ENCODE results near the gene PATJ.

The PATJ gene

DNA sequence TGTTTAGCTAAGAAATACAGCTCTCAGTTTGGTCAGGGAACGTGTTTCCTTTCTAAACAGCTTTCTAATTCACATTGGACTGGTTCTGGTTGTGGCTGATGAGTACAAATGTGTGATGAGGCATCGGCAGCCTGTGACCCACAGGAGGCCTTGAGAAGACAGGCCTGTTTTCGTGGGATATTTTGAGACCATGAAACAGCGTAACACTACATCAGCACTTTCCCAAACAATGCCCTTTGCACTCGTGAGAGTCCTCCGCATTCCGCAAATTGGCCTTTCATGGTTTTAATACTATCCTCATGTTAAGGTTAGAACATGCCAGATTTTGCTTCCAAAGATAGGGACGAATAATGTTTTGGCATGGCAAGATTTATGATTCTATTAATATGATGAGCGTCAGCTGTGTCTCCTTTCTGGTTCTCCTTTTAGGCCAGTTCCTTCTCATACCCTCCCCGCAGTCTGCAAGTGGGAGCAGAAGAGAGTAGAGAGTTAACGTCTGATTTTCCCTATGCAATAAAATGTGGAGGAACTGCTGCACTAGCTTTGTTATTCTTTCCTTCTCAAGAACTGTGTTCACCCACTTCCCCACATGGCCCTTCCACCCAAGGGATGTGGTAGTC lies 368.0 kb downstream of the PATJ start:
- Mint-ChIP-seq H3K27me3 (no peaks in the 10 kb centered on the region), H3K4me1 (ENCODE audit: low read depth) (no peaks in the 10 kb centered on the region), H3K27ac (no peak overlapping the region), H3K36me3 (ENCODE audit: low read depth) (no peaks in the 10 kb centered on the region), H3K4me3 (no peak overlapping the region), H3K9me3 (no peaks in the 10 kb centered on the region)
- intact Hi-C loops (cut with micrococcal nuclease): no loop called here

DNA sequence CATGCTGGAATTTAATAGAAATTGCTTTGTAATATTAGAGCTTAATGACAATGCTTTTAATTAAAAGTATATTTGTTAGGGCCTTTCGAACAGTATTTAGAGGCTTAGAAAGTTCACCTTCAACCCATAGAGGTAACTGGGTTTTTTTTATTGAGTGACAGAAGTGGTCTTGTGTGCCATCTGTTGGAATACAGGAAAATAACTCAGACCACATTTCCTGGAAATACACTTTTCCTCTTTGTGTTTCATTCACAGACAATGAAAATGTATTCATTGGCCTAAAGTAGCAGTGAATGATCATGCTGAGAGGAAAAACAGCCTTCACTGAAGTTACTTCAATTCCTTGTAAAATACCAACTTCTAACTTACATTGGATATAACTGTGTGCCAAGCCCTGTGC lies 368.8 kb downstream of the PATJ start:
- peaks cover under 1% of the 10 kb centered on the region for H3K4me1 Mint-ChIP-seq (ENCODE audit: low read depth)
- H3K36me3 Mint-ChIP-seq (ENCODE audit: low read depth): no peaks in the 10 kb centered on the region

DNA sequence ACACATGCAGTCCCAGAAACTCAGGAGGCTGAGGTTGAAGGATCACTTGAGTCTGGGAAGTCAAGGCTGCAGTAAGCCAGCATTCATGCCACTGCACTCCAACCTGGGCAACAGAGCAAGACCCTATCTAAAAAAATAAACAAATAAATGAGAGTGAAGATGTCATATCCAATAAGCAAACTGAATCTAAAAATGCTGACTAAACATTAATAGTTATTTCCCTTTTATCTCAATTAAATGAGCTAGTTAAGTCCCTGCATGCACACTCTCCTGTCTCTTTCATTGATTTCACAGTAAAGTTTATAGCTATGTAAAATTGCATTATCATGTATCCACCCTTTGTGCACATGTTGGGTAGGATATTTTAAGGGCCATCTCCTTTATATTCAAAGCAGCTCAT lies 371.2 kb downstream of the PATJ start:
- intact Hi-C loops (cut with micrococcal nuclease): no loop called here
- no peaks in the 10 kb centered on the region for H3K27me3 Mint-ChIP-seq
- no peak overlapping the region for H3K4me3 Mint-ChIP-seq
- no peaks in the 10 kb centered on the region for H3K36me3 Mint-ChIP-seq (ENCODE audit: low read depth)
- H3K27ac Mint-ChIP-seq: no peak overlapping the region
- peaks cover 5% of the 10 kb centered on the region for H3K4me1 Mint-ChIP-seq (ENCODE audit: low read depth)
- H3K9me3 Mint-ChIP-seq: no peaks in the 10 kb centered on the region

More for the DNA sequence above, 368.8 kb downstream of the PATJ start:
- Mint-ChIP-seq H3K4me3 (no peak overlapping the region), H3K27me3 (no peaks in the 10 kb centered on the region), H3K9me3 (no peaks in the 10 kb centered on the region), H3K27ac (no peak overlapping the region)
- intact Hi-C loops (cut with micrococcal nuclease): no loop called here

DNA sequence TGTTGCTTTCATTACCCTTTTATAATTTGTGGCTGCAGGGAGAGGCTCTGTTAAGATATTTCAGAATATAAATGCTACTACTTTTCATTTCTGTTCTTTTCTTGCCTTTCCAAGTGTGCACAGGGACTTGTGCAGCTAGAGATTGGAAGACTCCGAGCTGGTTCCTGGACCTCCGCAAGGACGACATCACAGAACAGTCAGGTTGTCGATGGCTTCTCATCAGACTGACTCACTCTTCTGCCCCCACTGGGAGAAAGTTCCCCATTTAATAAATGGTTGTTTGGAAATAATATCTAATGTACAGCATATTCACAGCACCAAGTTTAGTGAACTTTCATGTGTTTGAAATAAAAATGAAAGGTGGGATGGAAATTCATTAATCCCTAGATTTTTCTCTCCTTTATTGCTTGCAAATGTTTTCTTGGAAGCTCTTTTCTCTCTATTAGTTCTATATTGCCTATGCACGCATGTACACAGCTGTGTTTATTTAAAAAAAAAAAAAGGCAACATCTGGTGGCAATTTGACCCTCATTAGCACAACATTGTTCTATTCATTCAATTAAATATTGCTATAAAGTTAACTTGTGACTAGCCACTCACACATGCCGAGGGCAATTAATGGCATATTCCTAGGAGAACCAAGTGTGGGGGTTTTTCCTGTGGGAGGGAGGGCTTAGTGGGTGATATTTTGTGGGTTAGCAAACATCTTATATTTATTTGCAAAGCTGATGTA lies 374.9 kb downstream of the PATJ start:
- Mint-ChIP-seq H3K4me1 (ENCODE audit: low read depth) (peaks cover 5% of the 10 kb centered on the region), H3K9me3 (no peaks in the 10 kb centered on the region), H3K27me3 (no peaks in the 10 kb centered on the region), H3K27ac (no peak overlapping the region), H3K36me3 (ENCODE audit: low read depth) (no peaks in the 10 kb centered on the region), H3K4me3 (no peak overlapping the region)
- intact Hi-C loops (cut with micrococcal nuclease): no loop called here

DNA sequence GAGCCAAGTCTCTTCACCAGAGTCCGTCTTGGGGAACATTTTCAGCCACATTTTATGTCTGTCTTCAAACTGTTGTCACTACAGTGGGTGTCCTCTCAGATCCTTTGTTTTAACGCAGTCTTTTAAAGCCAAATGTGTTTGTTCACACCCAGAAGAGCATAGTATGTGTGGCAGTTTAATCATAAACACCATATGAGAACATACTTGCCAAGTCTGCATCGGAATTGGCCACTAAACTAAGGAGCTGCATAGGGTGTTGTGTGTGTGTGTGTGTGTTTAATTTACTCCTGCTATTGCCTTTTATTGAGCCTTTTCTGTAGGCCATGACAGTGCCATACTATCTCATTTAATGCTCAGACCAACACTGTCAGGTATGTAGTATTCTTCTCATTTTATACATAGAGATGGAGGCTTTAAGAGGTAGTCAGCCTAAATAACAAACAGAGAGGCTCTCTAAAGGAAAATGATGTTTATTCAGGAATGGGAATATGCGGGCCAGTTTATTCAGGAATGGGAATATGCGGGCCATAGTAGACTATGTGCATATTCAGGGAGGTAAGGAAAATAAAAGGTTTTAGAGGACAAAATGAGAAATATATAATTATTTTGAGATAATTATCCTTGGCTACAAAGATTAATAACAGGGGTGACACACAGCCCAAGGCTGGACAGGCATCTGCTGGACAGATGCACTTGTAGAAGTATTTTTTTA lies 384.5 kb downstream of the PATJ start:
- Mint-ChIP-seq H3K27me3 (no peaks in the 10 kb centered on the region), H3K4me3 (no peak overlapping the region), H3K9me3 (no peaks in the 10 kb centered on the region), H3K27ac (no peak overlapping the region), H3K36me3 (ENCODE audit: low read depth) (no peaks in the 10 kb centered on the region), H3K4me1 (ENCODE audit: low read depth) (no peaks in the 10 kb centered on the region)
- intact Hi-C loops (cut with micrococcal nuclease): no loop called here

DNA sequence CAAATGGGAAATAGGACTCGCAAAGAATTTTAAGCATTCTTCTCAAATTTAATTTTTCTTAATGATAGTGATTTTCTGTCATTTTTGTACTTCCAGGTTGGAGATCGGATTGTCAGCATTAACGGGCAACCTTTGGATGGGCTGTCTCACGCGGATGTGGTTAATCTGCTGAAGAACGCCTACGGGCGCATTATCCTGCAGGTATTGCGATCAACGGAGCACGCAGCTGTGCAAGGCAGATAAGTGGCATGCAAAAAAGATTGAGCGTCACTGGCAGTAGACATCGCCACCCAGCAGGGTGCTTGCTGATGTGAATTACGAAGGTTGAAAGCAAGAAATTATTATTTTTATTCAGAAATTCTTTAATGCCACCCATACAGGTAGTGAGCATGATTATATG lies 386.5 kb downstream of the PATJ start:
- no peaks in the 10 kb centered on the region for H3K36me3 Mint-ChIP-seq (ENCODE audit: low read depth)
- H3K27ac Mint-ChIP-seq: no peak overlapping the region
- intact Hi-C loops (cut with micrococcal nuclease): no loop called here
- H3K9me3 Mint-ChIP-seq: no peaks in the 10 kb centered on the region
- no peaks in the 10 kb centered on the region for H3K4me1 Mint-ChIP-seq (ENCODE audit: low read depth)
- H3K27me3 Mint-ChIP-seq: no peaks in the 10 kb centered on the region
- no peak overlapping the region for H3K4me3 Mint-ChIP-seq

DNA sequence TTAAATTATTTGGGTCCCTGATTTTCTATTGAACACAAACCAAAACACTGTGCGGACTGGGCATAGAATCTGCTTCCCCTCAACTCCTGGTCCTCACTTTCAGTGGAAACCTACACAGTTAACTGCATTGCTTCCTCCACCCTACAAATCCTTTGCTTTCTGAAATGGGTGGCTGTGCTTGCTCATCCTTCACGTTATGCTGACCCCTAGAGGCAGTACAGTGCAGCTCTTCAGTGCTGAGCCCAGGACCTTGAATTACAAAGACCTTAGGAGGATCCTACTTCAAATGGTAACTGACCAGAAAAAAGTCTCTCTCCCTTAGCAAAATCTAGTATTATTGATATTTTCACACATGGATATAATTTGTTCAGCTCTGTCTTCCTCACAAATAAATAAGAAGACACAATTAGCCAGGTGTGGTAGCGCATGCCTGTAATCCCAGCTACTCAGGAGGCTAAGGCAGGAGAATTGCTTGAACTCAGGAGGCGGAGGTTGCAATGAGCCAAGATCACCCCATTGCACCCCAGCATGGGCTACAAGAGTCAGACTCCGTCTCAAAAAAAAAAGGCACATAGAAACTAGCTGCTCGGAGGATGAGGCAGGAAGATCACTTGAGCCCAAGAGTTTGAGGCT lies 388.9 kb downstream of the PATJ start:
- H3K27ac Mint-ChIP-seq: no peak overlapping the region
- H3K4me3 Mint-ChIP-seq: no peak overlapping the region
- no peaks in the 10 kb centered on the region for H3K27me3 Mint-ChIP-seq
- intact Hi-C loops (cut with micrococcal nuclease): no loop called here
- H3K4me1 Mint-ChIP-seq (ENCODE audit: low read depth): no peaks in the 10 kb centered on the region
- H3K36me3 Mint-ChIP-seq (ENCODE audit: low read depth): no peaks in the 10 kb centered on the region
- H3K9me3 Mint-ChIP-seq: no peaks in the 10 kb centered on the region

DNA sequence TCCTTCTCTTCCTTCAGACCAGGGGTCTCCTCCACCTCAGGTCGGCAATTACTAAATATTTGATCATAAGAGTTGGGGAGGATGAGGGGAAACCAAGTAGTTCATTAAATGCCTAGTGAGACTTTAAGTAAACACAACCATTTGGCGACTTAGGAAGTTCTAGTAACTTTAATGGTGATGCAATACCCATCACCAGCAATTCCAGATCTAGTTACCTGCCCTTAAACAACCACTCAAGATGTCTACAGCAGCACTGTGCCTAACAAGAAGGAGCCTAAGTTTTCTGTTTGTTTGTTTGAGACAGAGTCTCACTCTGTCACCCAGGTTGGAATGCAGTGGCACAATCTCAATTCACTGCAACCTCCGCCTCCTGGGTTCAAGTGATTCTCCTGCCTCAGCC lies 395.7 kb downstream of the PATJ start:
- Mint-ChIP-seq H3K9me3 (no peaks in the 10 kb centered on the region), H3K27ac (no peak overlapping the region), H3K36me3 (ENCODE audit: low read depth) (no peaks in the 10 kb centered on the region), H3K4me1 (ENCODE audit: low read depth) (peaks cover 6% of the 10 kb centered on the region), H3K4me3 (no peak overlapping the region), H3K27me3 (no peaks in the 10 kb centered on the region)
- intact Hi-C loops (cut with micrococcal nuclease): no loop called here

DNA sequence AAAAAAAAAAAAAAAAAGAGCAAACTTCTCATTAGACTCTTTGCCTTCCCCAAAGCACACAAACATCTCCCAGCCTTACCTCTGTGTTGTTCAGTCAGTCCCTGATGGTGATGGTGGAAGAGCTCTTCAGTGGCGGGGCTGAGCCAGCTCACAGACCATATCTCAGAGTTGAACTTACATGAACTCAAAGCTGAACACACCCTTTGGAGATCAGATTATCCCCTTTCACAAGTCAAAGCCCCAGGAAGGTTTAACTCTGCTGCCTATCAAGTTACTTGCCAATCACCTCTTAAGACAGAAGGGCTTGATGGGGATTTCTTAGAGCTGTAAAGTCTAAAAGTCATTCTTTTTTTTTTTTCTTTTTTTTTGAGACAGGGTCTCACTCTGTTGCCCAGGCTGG lies 397.1 kb downstream of the PATJ start:
- H3K9me3 Mint-ChIP-seq: no peaks in the 10 kb centered on the region
- no peaks in the 10 kb centered on the region for H3K27me3 Mint-ChIP-seq
- H3K27ac Mint-ChIP-seq: no peak overlapping the region
- H3K4me3 Mint-ChIP-seq: no peak overlapping the region
- intact Hi-C loops (cut with micrococcal nuclease): no loop called here
- H3K4me1 Mint-ChIP-seq (ENCODE audit: low read depth): peaks cover 6% of the 10 kb centered on the region
- H3K36me3 Mint-ChIP-seq (ENCODE audit: low read depth): no peaks in the 10 kb centered on the region

DNA sequence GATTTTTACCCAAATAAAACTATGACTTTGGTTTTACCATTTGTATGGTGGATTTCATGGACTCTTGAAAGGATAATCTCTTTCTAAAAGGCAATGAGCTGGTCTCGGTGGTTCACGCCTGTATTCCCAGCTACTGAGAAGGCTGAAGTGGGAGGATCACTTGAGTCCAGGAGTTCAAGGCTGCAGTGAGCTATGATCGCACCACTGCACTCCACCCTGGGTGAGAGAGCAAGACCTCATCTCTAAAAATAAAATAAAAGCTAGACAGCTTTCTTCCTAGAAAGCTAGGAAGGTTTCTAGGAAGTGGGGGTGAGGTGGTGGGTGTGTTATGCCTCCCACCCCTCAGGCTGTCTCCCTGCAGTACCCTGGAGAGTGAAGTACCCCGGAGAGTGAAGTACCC lies 398.4 kb downstream of the PATJ start:
- no peaks in the 10 kb centered on the region for H3K27me3 Mint-ChIP-seq
- no peaks in the 10 kb centered on the region for H3K9me3 Mint-ChIP-seq
- H3K27ac Mint-ChIP-seq: no peak overlapping the region
- no peaks in the 10 kb centered on the region for H3K36me3 Mint-ChIP-seq (ENCODE audit: low read depth)
- peaks cover 6% of the 10 kb centered on the region for H3K4me1 Mint-ChIP-seq (ENCODE audit: low read depth)
- H3K4me3 Mint-ChIP-seq: no peak overlapping the region
- intact Hi-C loops (cut with micrococcal nuclease): no loop called here

DNA sequence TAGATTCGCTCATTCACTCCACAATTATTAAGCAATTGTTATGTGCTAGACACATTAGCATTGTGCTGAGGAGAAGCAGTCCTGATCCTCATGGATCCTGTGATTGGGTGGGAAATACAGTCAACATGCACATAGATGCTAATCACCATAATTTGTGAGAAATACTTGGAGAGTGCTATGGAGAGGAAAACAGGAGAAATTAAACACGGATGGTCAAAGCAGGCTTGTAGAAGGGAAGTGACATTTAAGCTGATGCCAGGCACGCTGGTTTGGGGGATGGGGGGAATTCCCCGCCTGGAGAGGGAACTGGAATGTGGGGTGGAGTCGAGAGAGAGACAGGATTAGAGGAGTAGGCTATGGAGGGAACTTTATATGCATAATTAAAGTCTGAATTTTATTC lies 400.2 kb downstream of the PATJ start:
- intact Hi-C loops (cut with micrococcal nuclease): no loop called here
- H3K27me3 Mint-ChIP-seq: no peaks in the 10 kb centered on the region

DNA sequence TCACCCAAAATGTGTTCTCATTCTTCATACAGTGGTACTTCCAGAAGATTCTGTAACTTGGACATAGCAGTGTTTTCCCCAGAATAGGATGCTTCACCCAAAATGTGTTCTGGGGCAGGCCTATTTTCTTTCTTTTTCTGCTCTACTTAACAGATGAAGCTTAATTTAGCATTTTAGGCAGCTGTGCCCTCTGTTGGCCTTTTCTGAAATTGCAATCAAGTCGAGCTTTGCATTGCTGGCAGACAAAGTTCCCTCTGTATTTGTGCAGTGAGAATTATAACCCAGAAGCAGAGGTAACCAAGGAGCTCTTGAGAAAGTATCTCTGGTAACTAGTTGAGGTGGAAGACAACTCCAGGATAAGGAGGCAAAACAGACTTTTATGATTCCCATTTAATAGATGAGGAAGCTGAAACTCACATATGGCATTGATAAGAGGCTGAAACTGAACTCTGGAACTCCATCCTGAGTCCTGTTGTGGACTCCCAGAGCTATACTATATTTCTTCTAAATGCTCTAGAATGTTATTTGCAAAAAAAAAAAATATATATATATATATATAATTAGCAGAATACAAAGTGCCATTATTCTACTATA lies 402.1 kb downstream of the PATJ start:
- no peak overlapping the region for H3K27ac Mint-ChIP-seq
- H3K36me3 Mint-ChIP-seq (ENCODE audit: low read depth): no peaks in the 10 kb centered on the region
- H3K4me3 Mint-ChIP-seq: no peak overlapping the region
- no peaks in the 10 kb centered on the region for H3K27me3 Mint-ChIP-seq
- H3K9me3 Mint-ChIP-seq: no peaks in the 10 kb centered on the region
- intact Hi-C loops (cut with micrococcal nuclease): loop anchor here (2.0 kb wide), 1 partner anchor 62 kb away; no protein-coding TSS in a partner anchor
- peaks cover 6% of the 10 kb centered on the region for H3K4me1 Mint-ChIP-seq (ENCODE audit: low read depth)

More for the DNA sequence above, 400.2 kb downstream of the PATJ start:
- Mint-ChIP-seq H3K4me3 (no peak overlapping the region), H3K36me3 (ENCODE audit: low read depth) (no peaks in the 10 kb centered on the region), H3K27ac (no peak overlapping the region), H3K4me1 (ENCODE audit: low read depth) (peaks cover 6% of the 10 kb centered on the region), H3K9me3 (no peaks in the 10 kb centered on the region)

DNA sequence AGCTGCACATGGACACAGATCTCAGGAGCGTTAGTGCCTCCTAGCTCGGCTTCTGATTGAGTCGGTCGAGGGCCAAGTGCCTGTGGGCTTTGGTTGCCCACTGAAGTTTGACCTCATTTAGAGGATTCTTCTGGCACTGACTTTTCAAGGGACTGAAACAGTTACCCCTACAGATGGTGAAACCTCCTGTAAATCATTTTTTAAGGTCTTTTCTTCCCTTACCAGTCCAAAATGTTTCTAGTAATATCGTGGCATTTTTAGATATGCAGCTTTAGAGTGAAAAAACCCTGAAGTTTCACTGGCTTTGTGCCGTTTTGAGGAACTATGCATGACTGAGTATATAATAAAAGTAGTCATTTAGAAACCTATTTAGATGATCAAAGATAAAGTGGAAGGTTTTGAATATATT lies 417.7 kb downstream of the PATJ start:
- H3K36me3 Mint-ChIP-seq (ENCODE audit: low read depth): no peaks in the 10 kb centered on the region
- H3K27ac Mint-ChIP-seq: no peak overlapping the region

DNA sequence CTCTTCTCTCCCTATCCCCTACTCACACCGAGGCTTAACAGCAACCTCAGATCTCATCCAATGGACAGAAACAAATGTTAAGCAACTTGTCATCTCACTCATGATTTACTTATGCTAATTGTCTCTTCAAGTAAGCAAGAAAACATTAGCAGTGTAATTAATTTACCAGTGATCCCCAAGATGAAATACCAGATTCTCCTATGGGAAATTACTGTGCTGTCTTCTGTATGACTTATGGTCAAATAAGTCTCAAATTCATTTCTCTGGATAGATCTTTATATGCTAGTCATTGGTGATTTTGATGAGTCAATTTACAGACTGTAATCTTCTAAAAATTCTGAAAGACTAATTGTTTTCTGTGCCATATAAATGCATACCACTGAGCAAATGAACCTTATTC lies 419.4 kb downstream of the PATJ start:
- Mint-ChIP-seq H3K36me3 (ENCODE audit: low read depth) (no peaks in the 10 kb centered on the region), H3K27me3 (no peaks in the 10 kb centered on the region), H3K4me1 (ENCODE audit: low read depth) (no peaks in the 10 kb centered on the region), H3K4me3 (no peak overlapping the region), H3K27ac (no peak overlapping the region), H3K9me3 (no peaks in the 10 kb centered on the region)
- intact Hi-C loops (cut with micrococcal nuclease): no loop called here

More for the DNA sequence above, 417.7 kb downstream of the PATJ start:
- H3K9me3 Mint-ChIP-seq: no peaks in the 10 kb centered on the region
- H3K4me1 Mint-ChIP-seq (ENCODE audit: low read depth): no peaks in the 10 kb centered on the region
- no peaks in the 10 kb centered on the region for H3K27me3 Mint-ChIP-seq
- H3K4me3 Mint-ChIP-seq: no peak overlapping the region
- intact Hi-C loops (cut with micrococcal nuclease): no loop called here
